SU-DHL-6 (cell line): Measurements from ENCODE around the gene MUC5B.

Experiments
- H2AFZ ChIP-seq: fragments of 200-600 bp; sonication (generic); 2 replicates; pipeline ENCODE4 v1.6.1; 2014; ENCODE audit warnings: low read depth, mild to moderate bottlenecking, moderate library complexity, mixed read lengths, antibody characterized with exemption, low read length; ENCODE audit not compliant: severe bottlenecking
- H3F3A ChIP-seq: fragments of 200-600 bp; shearing (Covaris generic); 2 replicates; pipeline ENCODE4 v1.6.0; 2016; ENCODE audit warnings: antibody characterized with exemption, mild to moderate bottlenecking; ENCODE audit not compliant: insufficient read depth
- H3K27ac ChIP-seq: fragments of 200-600 bp; sonication (generic); 2 replicates; pipeline ENCODE4 v1.5.1; 2016; ENCODE audit warnings: low read depth, mild to moderate bottlenecking, low read length, moderate library complexity, mixed read lengths
- H3K27me3 ChIP-seq: fragments of 200-600 bp; sonication (generic), shearing (Covaris generic); 2 replicates; pipeline ENCODE4 v1.6.0; 2014; ENCODE audit warnings: mild to moderate bottlenecking, low read length
- H3K36me3 ChIP-seq: fragments of 200-600 bp; sonication (generic); 2 replicates; pipeline ENCODE4 v1.6.1; 2014; ENCODE audit warnings: mild to moderate bottlenecking, low read length, mixed read lengths
- H3K4me2 ChIP-seq: fragments of 300-600, 200-600 bp; shearing (Covaris generic), sonication (generic); 2 replicates; pipeline ENCODE4 v1.6.0; 2014; ENCODE audit warnings: low read length, low read depth, mild to moderate bottlenecking; ENCODE audit not compliant: poor library complexity, severe bottlenecking
- H3K4me3 ChIP-seq: fragments of 200-600 bp; sonication (generic); 2 replicates; pipeline ENCODE4 v1.5.1; 2014; ENCODE audit warnings: antibody characterized with exemption, low read length, mild to moderate bottlenecking, mixed read lengths; ENCODE audit not compliant: insufficient read depth, poor library complexity, severe bottlenecking
- H3K79me2 ChIP-seq: fragments of 200-600 bp; sonication (generic); 2 replicates; pipeline ENCODE4 v1.6.1; 2014; ENCODE audit warnings: mild to moderate bottlenecking, low read length, moderate library complexity; ENCODE audit not compliant: insufficient read depth
- H3K9ac ChIP-seq: fragments of 200-600 bp; sonication (generic); 2 replicates; pipeline ENCODE4 v1.7.0; 2014; ENCODE audit warnings: mild to moderate bottlenecking, low read length
- H3K9me2 ChIP-seq: fragments of 200-600 bp; sonication (generic); replicated peaks from 2 replicates; pipeline ENCODE4 v1.6.1; 2014; ENCODE audit warnings: low read length; ENCODE audit not compliant: insufficient read depth
- H3K9me3 ChIP-seq: fragments of 200-600 bp; sonication (generic); 2 replicates; pipeline ENCODE4 v1.6.1; 2014; ENCODE audit warnings: low read length, mixed read lengths; ENCODE audit not compliant: insufficient read depth
- H4K20me1 ChIP-seq: fragments of 200-600 bp; sonication (generic); 2 replicates; pipeline ENCODE4 v1.6.1; 2014; ENCODE audit warnings: low read depth, mild to moderate bottlenecking, antibody characterized with exemption, low read length, moderate library complexity, mixed read lengths
- EZH2phosphoT487 ChIP-seq: fragments of 200-600 bp; sonication (generic), shearing (Covaris generic); conservative IDR thresholded peaks from 2 replicates; pipeline ENCODE4 v1.6.1; 2018; ENCODE audit warnings: mild to moderate bottlenecking, antibody characterized with exemption, low read length, moderate library complexity, mixed read lengths
- TF ChIP-seq, protein P1 (sequence below): fragments of 200-600 bp; sonication (generic); IDR thresholded peaks from one replicate; pipeline ENCODE4 v1.5.1; 2017; ENCODE audit warnings: antibody characterized with exemption, mild to moderate bottlenecking, low read length, moderate library complexity; ENCODE audit not compliant: insufficient read depth, poor library complexity, severe bottlenecking

The MUC5B gene

DNA sequence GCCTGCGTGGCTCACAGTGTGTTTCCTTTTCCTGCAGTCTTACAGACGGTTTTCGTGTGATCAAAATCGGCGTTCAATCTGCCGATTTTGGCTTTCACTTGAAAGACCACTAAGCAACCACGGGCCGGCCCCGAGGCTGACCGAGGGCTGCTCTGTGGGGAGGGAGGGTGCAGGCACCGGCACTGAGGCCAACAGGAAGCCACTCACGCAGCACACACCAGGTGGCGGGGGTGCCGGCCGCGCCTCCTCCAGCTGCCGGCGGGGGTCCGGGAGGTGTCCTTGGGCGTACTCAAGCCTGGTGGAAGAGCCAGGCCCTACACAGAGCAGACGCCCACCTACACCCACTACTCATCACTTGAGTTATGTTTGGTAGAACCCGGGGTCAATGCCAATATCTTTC lies 72.2 kb downstream of the MUC5B start:
- no peak overlapping the region for H3K4me2 ChIP-seq
- no peak overlapping the region for H3K9ac ChIP-seq
- H3F3A ChIP-seq, result no peaks in the 10 kb centered on the region
- no peaks in the 10 kb centered on the region for H3K36me3 ChIP-seq
- no peaks in the 10 kb centered on the region for H4K20me1 ChIP-seq
- H2AFZ ChIP-seq, result no peak overlapping the region
- no peaks in the 10 kb centered on the region for H3K9me2 ChIP-seq
- H3K27ac ChIP-seq, result no peak overlapping the region
- H3K9me3 ChIP-seq, result no peaks in the 10 kb centered on the region
- no peak for TF ChIP-seq EZH2phosphoT487
- TF ChIP-seq, protein P1, sequence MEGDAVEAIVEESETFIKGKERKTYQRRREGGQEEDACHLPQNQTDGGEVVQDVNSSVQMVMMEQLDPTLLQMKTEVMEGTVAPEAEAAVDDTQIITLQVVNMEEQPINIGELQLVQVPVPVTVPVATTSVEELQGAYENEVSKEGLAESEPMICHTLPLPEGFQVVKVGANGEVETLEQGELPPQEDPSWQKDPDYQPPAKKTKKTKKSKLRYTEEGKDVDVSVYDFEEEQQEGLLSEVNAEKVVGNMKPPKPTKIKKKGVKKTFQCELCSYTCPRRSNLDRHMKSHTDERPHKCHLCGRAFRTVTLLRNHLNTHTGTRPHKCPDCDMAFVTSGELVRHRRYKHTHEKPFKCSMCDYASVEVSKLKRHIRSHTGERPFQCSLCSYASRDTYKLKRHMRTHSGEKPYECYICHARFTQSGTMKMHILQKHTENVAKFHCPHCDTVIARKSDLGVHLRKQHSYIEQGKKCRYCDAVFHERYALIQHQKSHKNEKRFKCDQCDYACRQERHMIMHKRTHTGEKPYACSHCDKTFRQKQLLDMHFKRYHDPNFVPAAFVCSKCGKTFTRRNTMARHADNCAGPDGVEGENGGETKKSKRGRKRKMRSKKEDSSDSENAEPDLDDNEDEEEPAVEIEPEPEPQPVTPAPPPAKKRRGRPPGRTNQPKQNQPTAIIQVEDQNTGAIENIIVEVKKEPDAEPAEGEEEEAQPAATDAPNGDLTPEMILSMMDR, result no peak
- no peak overlapping the region for H3K4me3 ChIP-seq
- H3K79me2 ChIP-seq, result peaks cover 25% of the 10 kb centered on the region
- no peaks in the 10 kb centered on the region for H3K27me3 ChIP-seq

- H3K4me2 ChIP-seq, result no peak overlapping the region
- peaks cover 29% of the 10 kb centered on the region for H3K79me2 ChIP-seq
- H4K20me1 ChIP-seq, result no peaks in the 10 kb centered on the region; the same call in 1 of the 2 replicates
Measured at GRCh38 chr11:1295591-1295990, 72.7 kb downstream of the MUC5B start.

DNA sequence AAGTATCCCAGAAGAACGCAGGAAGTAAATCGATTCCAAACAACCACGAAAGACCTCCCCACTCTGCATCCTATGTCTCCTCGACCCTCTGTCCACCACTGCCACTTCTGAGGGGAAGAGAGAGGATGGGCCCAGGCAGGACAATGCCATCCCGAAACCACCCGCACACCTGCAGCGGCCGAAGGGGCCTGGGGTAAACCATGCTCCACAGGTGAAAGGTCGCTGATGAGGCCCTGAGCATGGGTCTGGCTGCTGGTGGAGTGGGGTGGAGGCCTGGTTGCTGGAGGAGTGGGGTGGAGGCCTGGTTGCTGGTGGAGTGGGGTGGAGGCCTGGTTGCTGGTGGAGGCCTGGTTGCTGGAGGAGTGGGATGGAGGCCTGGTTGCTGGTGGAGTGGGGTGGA lies 73.4 kb downstream of the MUC5B start:
- Histone ChIP-seq H3F3A (no peaks in the 10 kb centered on the region), H2AFZ (no peak overlapping the region), H3K9ac (no peak overlapping the region), H3K9me3 (no peaks in the 10 kb centered on the region), H3K4me3 (no peak overlapping the region), H3K36me3 (no peaks in the 10 kb centered on the region), H3K9me2 (no peaks in the 10 kb centered on the region), H3K27ac (no peak overlapping the region), H3K27me3 (no peaks in the 10 kb centered on the region), H3K79me2 (peaks cover 34% of the 10 kb centered on the region), H3K4me2 (no peak overlapping the region), H4K20me1 (no peaks in the 10 kb centered on the region; the same call in 1 of the 2 replicates)
- no peak for TF ChIP-seq EZH2phosphoT487
- TF ChIP-seq, protein P1, result no peak

More at GRCh38 chr11:1295591-1295990, 72.7 kb downstream of the MUC5B start:
- TF ChIP-seq, protein P1, result no peak
- no peak overlapping the region for H2AFZ ChIP-seq
- H3K9ac ChIP-seq, result no peak overlapping the region
- no peaks in the 10 kb centered on the region for H3F3A ChIP-seq
- no peaks in the 10 kb centered on the region for H3K9me3 ChIP-seq
- no peaks in the 10 kb centered on the region for H3K36me3 ChIP-seq
- H3K27ac ChIP-seq, result no peak overlapping the region
- no peaks in the 10 kb centered on the region for H3K27me3 ChIP-seq
- no peak overlapping the region for H3K4me3 ChIP-seq
- no peaks in the 10 kb centered on the region for H3K9me2 ChIP-seq
